ENCODE measurements around the gene CMIP.

Gene CMIP

DNA sequence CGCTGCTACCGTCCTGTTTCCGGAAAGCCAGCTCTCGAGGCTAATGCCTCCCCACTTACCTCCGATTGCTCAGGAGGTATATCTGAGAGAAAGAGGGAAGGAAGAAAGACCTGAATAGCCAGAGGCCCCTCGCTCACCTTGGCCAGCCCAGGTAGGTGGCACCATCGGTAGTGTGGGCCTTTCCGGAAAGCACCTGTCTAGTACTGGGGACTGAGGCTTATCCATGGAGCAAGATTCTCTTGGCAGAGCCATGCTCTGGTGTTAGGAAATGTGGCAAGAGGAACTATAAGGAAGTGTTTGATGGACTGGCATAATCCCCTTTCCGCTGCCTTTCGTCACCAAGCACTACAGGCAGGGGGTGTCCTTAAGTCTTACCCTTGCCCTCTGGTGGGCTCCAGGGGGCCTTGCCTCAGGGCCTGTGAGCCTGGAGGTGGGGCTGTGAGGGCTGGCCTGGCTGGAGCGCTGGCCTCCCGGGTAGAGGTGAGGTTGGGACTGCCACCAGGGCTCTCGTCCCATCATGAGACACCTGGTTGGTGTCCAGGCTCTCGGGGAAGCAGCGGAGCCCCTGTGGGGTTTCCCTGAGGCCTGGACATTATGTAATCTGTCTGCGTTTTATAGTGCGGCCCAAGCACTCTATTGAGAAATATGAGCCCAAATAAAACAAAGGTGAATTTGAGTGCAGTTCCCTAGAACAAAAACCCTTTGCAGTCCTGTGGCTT, 2.9 kb downstream of the CMIP start:
- DNase-seq, result no peak

DNA sequence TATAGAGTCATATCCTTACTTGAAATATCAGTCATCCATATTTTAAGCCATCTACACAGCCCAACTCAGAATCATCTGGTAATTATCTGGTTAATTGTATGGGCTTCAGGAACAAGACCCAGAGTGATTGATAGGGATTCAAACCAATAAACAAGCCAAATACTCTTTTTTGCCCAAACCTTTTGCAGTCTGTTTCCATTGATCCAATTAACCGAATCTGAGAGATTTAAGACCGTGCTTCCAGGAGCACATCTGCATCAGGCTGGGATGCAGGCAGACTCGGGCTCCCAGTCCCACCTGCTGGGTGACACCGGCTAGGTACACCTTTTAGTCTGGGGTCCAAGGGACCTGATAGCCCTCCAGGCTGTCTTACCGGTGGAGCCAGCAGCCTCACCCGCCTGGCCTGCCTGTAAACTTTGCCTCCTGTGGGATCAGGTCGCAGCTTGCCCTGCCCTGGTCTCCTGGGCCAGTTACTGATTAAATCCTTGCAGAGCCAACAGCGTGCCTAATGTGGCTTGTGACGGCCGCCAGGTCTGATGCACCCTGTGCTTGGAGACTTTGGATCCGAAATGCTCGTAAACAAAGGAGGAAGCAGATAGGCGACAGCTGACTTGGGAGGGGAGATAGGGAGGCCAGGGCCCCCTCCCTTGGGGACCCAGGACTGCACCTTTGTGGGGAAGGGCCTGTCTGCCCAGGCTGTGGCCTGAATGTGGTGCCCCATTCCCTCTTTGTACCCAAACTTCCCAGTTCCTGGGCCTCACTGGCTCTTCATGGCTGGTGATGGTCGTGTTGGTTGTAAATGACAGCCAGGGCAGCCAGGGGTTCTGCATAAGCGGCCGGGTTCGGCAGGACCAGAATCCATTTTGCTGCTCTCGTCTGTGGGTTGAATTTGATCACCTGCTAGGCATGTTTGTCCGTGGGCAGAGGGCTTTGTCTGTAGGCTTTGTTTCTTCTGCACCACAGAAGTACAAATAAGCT, 3.8 kb downstream of the CMIP start:
- DNase-seq, result no peak

DNA sequence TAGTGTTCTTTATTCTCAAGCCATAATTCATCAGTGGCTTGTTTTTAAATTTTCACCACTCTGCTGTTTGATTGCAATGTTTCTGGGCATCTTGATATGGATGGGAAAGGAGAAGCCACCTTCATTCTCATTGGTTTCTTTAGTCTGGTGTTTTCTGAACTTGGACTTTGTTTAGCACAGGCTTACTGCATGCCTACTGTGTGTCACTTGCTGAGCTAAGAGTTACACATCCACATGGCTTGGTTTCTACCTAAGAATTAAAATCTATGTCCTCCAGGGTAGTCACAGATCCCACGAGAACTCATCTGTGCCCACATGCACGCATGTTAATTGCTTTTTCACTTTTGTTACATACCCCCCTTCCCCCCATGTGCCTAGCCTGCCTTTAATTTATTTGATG, 4.6 kb downstream of the CMIP start:
- no peak for DNase-seq

DNA sequence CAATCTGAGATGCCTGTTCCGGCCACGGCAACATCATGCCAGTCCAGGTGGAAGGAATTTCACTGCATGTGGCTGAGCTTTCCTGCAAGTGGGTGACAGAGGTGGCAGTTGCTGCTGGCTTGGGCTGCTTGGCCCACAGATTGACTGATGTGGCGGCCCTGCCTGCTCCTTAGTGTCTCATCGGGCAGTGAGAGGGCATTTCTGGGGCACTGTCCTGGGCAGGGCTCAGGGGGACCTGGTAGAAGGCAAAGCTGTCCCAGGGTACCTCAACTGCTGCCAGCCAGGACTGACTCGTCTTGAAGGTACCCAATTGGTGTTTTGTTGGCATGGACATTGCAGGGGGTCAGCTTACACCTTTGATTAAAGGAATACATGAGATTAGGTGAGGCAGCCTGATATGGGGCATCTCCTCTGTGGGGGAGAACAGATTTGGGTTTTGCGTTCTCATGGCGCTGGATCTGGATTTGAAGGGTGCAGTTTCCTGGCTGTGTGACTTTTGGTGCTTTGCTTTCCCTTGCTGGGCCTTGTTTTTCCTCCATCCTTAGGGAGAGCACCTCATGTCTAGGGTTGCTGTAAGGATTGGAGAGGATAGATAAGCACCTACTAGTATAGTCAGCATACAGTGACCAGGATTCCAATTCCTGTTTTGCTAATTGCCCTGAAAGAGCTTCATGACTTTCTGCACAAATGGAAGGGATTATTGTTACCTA, 5.4 kb downstream of the CMIP start:
- DNase-seq, result no peak

DNA sequence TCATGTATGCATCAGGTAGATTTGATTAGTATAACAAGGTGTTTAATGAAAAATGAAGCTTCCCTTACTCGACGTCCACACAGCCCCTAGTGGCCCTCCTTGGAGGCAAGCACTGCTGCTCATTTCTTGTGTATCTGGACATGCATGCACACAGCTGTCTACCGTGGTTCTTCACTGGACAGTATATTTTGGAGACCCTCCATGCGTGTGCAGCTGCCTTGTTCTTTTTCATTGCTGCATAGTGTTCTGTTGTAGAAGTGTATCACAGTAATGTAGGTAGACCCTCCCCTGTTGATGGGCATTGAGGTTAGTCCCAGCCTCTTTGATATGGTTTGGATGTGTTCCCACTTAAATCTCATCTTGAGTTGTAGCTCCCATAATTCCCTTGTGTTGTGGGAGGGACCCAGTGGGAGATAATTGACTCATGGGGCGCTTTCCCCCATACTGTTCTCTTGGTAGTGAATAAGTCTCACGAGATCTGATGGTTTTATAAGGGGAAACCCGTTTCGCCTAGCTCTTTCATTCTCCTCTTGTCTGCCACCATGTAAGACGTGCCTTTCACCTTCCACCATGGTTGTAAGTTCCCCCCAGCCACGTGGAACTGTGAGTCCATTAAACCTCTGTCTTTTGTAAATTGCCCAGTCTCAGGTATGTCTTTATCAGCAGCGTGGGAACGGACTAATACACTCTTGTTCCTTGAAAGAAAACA, 6.3 kb downstream of the CMIP start:
- no peak for DNase-seq

DNA sequence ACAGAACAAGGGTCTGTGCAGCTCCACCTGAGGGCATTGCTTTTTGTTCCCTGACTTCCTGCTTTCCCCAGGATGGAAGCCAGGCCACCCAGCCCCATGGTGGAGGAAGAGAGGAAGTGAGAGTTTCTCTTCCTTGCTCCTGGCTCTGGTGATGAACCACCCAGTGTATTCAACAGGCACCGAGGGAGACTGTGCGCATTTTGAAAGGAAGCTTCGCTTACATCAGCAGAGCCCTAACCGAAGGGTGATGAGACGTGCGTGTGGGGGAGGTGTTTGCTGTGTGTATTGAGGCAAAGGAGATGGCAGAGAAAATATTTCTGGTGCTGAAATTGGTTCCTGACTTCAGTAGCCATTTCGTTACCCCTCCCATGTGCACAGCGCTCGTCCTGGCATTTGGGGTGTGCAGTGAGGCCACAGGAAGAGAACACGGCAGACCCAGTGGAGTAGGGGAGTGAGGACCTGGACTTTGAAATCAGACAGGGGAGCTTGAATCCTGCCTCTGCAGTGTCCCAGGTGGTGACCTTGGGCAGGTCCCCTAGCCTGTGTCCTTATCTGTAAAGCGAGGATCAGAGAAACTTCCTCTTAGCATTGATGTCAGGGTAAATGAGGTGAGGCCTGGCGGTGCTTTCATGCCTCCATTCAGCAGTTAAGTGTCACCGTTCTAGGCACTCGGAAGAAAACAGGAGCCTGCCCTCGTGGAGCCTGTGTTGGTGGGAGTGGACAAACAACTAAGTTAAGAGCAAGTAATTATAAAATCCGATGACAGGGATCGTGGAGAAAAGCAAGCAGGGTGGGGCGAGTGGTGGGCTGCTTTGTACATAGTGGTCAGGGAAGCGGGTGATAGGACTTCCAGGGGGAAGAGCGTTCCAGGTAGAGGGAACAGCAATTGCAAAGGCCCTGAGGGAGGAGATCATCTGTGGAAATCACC, 7.4 kb downstream of the CMIP start:
- peak; percentile 40 for DNase-seq

DNA sequence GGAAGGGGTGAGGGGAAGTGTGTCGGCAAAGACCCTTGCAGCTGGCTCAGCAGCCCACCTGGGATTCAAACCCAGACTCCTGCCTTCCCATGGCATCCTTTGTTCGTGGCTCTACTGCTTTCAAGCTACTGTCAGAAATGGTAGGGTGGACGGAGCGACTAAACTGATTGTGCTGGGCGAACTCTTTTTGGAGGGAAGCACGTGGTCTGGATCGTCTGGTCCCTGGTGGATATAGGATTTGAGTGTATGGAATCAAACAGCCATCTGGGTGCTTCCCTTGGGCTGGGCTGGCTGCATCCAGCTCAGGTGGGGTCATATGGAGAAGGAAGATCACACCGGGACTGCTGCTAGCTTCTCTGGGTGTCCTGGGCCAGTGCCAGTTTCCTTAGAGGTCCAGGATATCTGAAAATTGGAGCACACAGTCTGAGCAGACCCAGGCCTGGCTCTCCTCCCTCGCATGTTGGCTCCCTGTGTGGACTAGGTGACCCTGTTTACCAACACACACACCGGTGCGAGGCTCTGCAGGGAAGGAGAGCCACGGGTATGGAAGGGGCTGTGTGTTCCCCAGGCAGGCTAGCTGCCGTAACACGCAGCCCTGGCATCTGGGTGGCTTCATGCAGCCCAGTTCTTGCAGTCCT, 8.6 kb downstream of the CMIP start:
- no peak for DNase-seq

DNA sequence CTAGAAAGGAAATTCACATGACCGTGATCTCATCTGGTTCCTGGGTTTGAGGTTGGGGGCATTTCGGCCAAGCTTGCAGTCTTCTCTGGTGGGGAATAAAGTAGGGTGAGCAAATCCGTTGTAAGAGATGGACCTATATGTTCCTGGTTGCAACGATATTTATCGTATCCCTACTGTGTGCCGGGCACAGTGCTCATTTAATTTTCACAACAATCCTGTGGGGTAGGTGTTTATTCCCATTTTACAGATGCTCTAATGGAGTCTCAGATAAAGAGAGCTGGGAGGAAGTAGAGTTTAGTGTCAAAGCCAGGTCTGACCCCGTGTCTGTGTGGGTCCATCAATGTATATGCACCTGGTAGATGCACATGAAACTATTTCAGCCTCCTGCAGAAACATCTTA, 9.4 kb downstream of the CMIP start:
- DNase-seq, result no peak

DNA sequence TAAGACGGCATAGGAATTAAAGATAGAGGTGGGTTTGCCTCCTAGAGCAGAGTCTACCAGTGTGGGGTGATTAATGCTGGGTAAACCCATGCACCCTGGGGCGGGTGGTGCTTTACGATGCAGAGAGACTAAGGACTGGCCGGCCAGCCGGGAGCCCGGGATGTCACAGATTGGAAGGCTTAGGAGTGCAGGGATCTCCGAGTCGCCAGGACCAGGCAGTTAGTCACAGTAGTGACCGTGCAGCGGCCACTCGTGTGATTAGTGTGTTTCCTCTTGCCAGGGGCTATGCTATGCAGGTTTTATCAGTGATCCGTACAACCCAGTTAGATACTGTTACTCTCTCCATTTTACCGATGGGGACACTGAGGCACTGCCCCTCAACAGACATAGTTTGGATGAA, 10.4 kb downstream of the CMIP start:
- no peak for DNase-seq

DNA sequence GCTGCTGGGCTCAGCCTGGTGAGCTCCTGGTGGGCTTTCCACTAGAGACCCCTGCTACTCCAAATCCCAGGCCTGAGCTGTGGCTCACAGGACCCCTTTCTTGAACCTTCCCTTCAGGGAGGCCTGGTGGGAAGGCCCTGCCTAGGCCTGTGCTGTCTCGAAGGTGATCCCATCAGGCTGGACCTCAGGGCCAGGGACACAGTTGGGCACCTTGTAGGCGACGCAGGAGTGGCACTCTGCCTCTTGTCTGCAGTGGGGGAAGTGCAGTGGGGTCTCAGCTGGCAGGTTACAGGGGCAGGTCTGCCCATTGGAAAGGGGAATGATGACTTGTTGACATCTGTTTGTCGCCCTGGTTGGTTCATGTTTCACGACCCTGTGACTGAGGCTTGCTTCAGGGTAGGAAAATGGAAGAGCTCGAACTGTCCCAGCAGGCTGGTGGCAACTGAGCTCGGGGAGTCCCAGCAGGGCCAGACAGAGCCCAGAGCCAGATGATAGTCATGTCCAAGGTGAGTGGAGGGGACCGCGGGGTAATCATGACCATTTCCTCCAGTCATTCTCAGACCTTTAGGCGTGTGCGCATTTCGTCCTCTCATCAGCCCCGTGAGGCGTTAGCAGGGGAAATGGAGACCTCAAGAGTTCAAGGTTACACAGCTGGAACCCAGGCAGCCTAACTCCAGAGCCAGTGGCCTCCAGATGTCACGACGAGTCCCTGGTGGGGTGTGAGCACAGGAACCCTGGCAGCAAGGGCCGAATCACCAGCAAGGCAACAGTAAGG, 11.3 kb downstream of the CMIP start:
- no peak for DNase-seq

DNA sequence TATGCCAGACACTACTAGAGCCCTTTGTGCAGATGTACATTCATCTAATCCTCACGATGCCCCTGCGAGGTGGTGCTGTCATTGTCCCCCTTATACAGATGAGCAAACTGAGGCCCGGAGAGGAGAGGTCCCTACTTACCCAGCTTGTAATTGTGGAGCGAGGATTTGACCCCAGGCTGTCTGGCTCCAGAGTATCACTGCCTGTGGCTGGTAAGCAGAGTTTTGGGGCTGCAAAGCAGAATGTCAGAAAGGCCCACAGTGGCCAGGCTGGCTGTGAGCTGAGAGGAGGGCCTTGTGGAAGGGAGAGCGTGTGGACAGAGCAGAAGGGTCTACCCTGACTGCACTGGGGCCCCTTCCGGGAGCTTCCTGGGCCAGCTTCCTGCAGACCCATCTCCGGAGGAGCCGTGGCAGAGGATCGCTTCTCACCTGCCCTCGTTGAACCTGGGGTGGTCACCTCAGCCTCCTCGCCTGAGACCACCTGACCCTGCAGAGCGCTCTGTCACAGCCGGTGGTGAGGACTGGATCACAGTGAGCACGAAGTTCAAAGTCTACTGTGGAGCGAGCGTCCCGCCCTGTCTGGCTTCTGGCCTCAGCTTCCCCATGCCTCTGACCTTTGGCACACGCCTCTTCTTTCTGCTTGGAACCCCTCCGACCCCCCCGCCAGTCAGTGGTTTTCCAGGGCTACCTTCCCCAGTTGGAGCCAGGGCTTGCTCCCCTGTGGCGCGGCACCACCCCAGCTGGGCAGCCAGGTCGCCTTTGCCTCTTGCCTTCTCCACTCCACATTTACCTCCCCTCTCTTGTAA, 12.1 kb downstream of the CMIP start:
- DNase-seq, result no peak

DNA sequence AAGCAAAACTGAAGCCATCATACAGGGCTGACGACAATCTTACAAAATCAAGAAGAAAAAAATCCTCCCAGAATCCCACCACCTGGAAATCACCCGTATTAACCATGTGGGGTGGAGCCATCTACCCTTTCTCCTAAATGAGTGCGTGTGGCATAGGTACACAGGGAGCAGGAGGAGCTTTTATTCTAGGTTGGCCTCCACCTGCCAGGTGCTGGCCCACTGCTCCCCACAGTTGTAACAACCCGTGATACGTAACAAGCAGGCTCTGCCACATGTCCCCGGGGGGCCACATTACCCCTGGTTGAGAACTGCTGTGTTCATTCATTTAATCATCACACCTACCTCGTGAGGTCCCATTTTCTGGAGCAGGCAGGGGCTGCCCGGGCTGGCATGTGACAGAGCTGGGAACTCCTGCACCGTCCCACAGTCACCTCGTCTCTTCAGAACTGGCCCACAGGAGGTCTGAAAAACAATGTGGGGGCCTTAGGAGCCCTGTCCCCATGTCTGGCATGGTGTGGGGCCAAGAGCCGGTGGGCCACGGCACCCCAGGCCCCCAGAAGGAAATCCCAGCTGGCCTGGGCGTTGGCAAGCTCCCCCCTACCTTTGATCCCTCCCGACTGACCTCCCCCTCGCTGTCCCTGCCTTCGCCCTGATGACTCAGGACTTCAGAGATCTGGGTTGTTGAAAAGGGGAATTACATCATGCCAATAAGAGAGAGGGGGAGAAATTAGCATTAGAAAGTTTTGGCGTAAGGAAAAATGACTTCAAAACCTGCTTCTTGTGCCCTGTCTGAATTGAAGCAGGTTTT, 12.9 kb downstream of the CMIP start:
- DNase-seq, result no peak

DNA sequence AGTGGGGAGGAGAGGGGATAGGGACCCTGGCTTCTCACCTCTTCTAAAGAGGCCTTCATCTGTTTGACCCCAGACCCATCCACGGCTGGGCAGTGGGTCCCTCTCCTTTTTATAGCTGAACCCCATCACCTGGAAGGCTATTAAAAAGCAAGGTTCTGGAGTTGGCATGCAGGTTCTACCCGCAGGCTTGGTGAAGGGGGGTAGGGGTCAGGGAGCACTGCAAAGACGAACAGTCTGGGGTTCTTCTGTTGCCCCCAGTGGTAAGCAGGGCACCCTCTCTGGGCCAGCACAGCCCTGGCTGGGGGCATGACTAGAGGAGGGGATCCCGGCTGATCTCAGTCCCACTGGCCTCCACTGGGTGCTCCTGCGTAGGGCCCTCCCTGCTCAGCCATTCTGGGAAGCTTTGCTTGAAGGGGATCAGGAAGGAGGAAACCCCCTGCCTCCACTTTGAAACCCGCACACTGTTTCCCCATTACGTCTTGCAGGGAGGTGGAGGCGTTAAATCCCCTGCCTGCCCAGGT, 13.6 kb downstream of the CMIP start:
- DNase-seq, result no peak

DNA sequence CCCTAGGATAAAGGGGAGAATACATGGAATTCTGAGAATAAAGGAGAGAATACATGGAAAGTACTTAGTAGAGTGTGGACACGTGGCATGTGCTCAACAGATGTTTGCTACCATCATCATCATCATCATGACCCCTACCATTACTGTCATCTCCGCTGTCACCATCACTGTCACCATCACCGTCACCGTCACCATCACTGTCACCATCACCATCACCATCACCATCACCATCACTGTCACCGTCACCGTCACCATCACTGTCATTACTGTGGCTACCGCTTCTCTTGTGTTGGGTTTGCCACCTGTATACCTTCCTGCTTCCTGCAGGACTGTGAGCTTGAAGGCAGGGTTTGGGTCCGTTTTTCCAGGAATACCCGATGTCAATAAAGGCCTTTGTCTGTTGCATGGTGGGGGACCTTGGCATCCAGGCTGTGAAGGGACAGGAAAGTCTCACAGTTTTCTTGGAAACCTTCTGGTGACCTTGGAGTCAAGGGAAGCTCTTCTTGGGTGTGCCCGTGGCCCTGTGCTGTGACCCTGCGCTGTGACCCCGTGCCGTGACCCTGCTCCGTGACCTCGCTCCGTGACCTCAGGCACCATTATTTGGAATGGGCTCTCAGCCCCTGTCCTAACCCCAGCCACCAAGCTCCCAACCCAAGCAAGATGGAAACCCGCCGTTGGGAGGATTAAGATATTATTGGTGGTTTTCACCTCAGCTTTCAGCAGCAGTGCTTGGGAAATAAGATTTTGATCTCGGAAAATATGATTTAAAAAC, 14.4 kb downstream of the CMIP start:
- no peak for DNase-seq

DNA sequence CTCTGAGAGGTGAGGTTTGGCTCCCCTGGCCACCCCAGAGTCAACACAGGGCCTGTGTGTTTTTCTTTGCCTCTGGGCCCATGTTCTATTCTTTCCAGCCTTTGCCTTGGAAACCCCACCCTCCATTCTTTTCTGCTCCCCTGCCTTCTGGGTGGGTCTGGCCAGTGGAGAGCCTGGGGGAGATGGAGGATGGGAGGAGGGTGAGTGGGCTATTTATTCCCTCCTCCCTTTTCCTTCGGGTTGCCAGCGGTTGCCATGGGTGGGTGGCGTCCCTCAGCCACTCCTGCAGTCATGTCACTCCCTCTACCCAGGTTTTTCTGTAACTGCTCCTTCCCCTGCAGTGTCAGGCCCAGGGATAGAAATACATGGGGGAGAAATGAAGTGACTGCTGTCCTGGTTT, 15.5 kb downstream of the CMIP start:
- DNase-seq, result no peak

DNA sequence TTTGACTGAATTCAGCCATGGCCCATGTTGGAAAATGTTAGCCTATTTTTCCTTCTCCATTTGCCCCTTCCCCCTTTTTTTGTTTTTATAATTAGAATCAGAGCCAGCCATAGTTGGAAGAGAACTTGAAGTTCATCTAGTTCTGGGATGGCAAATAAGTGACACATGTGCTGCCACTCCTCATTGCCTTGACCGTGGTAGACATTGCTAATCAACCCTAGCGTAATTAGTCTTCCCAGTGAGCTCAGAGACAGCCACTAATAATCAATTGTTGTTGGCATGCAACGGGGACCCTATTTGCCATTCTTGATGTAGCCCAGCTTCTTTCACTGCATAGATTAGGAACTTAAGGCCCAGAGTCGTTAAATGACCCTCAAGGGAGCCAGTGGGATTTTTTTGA, 16.6 kb downstream of the CMIP start:
- DNase-seq, result no peak

DNA sequence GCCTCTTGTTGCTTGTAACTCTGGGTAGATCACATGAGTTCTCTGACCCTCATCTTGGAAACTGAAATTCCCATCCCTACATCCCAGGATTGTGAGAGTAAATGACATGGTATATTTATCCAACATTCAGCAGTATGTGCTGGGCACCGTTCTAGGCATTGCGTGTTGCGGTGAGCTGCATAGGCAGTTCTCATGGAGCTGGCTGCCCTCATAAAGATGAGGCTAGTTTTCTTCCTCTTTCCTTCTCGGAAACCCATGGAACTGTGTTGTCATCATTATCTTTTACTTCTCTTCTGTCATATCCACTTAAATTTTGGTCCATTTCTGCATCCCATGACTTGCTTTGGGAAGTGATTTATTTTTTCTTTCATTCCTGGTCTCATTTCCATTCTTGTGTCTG, 17.2 kb downstream of the CMIP start:
- DNase-seq, result no peak

DNA sequence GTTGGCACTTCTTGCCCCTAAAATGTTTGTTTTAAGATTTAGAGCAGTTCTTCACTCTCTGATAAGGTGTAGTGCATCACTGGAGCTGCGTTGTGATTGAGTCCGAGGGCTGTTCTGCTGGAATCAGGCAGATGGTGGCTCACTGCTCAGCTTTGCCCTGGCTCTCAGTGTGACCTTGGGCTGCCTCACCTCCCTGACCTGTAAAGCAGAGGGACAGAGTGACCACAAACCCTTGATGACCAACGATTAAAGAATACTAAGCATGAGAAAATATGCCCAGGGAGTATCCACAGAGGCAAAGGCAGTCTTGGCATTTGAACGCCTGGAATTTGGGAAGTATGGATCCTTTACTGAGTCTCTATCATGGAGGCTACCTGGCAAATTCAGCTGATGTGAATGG, 18.1 kb downstream of the CMIP start:
- DNase-seq, result no peak

All from central memory CD4-positive, alpha-beta T cell (primary cell).